A673 (cell line): Measurements from ENCODE around the gene PGD. TPM values are rescaled to one million over a fixed set of nuclear protein-coding genes. Genes with fewer than 3 reads are reported as not detected.

Experiments
- BruUV-seq: library from RNA; stranded (reverse); fragments of 400-500 nt; replicated peaks from 2 replicates; lab custom pipeline; 2021; lab: Mats Ljungman, UMichigan
- CTCF ChIA-PET: fragments of 300-600 bp; sonication (Branson Sonifier 250); formaldehyde crosslinking; loops from one replicate; lab custom pipeline; 2022; ENCODE audit warnings: antibody characterized with exemption; lab: Charles Lee
- POLR2A ChIA-PET: fragments of 300-600 bp; sonication (Branson Sonifier 250); formaldehyde crosslinking; loops from one replicate; lab custom pipeline; 2022; ENCODE audit warnings: antibody characterized with exemption; ENCODE audit not compliant: low non-redundant PET; lab: Charles Lee
- DNase-seq: peaks from one replicate; pipeline ENCODE4 v3.0.0-alpha.2; 2015; ENCODE audit warnings: low spot score
- H3K27ac ChIP-seq: fragments of 200-600 bp; sonication (generic); 2 replicates; pipeline ENCODE4 v1.5.1; 2016; ENCODE audit warnings: mixed run types, low read depth, mild to moderate bottlenecking, mixed read lengths, antibody characterized with exemption, low read length; ENCODE audit not compliant: poor library complexity, severe bottlenecking
- H3K27me3 ChIP-seq: fragments of 200-600 bp; sonication (generic); replicated peaks from 2 replicates; pipeline ENCODE4 v1.6.1; 2017; ENCODE audit warnings: mixed run types, low read depth, mild to moderate bottlenecking, mixed read lengths, antibody characterized with exemption, low read length; ENCODE audit not compliant: insufficient read depth, poor library complexity
- H3K36me3 ChIP-seq: fragments of 200-600 bp; sonication (generic); 2 replicates; pipeline ENCODE4 v1.6.1; 2016; ENCODE audit warnings: mixed run types, mild to moderate bottlenecking, mixed read lengths, antibody characterized with exemption, low read length; ENCODE audit not compliant: insufficient read depth, poor library complexity, severe bottlenecking
- H3K4me1 ChIP-seq: fragments of 200-600 bp; sonication (generic); 2 replicates; pipeline ENCODE4 v1.6.1; 2017; ENCODE audit warnings: mixed run types, mild to moderate bottlenecking, mixed read lengths, antibody characterized with exemption, low read length; ENCODE audit not compliant: insufficient read depth, poor library complexity, severe bottlenecking
- H3K4me3 ChIP-seq: fragments of 200-600 bp; sonication (generic); 2 replicates; pipeline ENCODE4 v1.5.1; 2016; ENCODE audit warnings: low read depth, mixed run types, mild to moderate bottlenecking, mixed read lengths, low read length; ENCODE audit not compliant: poor library complexity, severe bottlenecking
- H3K9me3 ChIP-seq: fragments of 200-600 bp; sonication (generic); 2 replicates; pipeline ENCODE4 v1.6.1; 2016; ENCODE audit warnings: mixed run types, low read depth, mild to moderate bottlenecking, mixed read lengths, antibody characterized with exemption, low read length; ENCODE audit not compliant: poor library complexity, severe bottlenecking
- CTCF ChIP-seq: fragments of 300-800, 200-600 bp; sonication (generic); conservative IDR thresholded peaks from 2 replicates; pipeline ENCODE4 v1.5.1; 2017; ENCODE audit warnings: low read depth, mild to moderate bottlenecking, antibody characterized with exemption, low read length, moderate library complexity, mixed read lengths
- EZH2 ChIP-seq: fragments of 200-600 bp; sonication (generic); IDR thresholded peaks from 2 replicates; pipeline ENCODE4 v1.6.1; 2017; ENCODE audit warnings: borderline replicate concordance, low read depth, mild to moderate bottlenecking, mixed read lengths, antibody characterized with exemption, low read length; ENCODE audit not compliant: poor library complexity, severe bottlenecking
- intact Hi-C: fragments of 100-400 bp; cut with micrococcal nuclease; formaldehyde crosslinking; loops from one replicate; pipeline ENCODE4 v1.10.0; 2022; ENCODE audit not compliant: unreplicated experiment
- total RNA-seq: library from RNA; stranded (reverse); gene quantifications from 2 replicates; pipeline ENCODE4 v1.2.3, GENCODE V29; 2021

Gene PGD
- total RNA-seq, 1 experiment from 2014 or later = 451 TPM

GRCh38 chr1:10419351-10419750 is 20.5 kb downstream of the PGD start:
- TF ChIP-seq EZH2 (no peak), CTCF (no peak)
- Histone ChIP-seq H3K4me3 (no peak overlapping the region), H3K36me3 (peaks cover 73% of the 10 kb centered on the region), H3K4me1 (peaks cover 10% of the 10 kb centered on the region), H3K9me3 (no peaks in the 10 kb centered on the region), H3K27me3 (no peaks in the 10 kb centered on the region), H3K27ac (no peak overlapping the region)
- intact Hi-C loops = no loop called here
- DNase-seq = no peak
- BruUV-seq = no TSS peak
- ChIA-PET POLR2A (no interaction called here), CTCF (no interaction called here)

- Histone ChIP-seq H3K4me1 (no peaks in the 10 kb centered on the region), H3K36me3 (peaks cover 50% of the 10 kb centered on the region), H3K27ac (no peak overlapping the region), H3K9me3 (no peaks in the 10 kb centered on the region), H3K4me3 (no peak overlapping the region), H3K27me3 (no peaks in the 10 kb centered on the region)
- BruUV-seq = no TSS peak
- no peak for DNase-seq
- TF ChIP-seq CTCF (no peak), EZH2 (no peak)
- CTCF ChIA-PET = no interaction called here
- intact Hi-C loops = loop anchor here (10.0 kb wide), 1 partner anchor 797 kb away; no protein-coding TSS in a partner anchor
- POLR2A ChIA-PET = no interaction called here
Observed at GRCh38 chr1:10421637-10422036, 22.8 kb downstream of the PGD start.

DNA sequence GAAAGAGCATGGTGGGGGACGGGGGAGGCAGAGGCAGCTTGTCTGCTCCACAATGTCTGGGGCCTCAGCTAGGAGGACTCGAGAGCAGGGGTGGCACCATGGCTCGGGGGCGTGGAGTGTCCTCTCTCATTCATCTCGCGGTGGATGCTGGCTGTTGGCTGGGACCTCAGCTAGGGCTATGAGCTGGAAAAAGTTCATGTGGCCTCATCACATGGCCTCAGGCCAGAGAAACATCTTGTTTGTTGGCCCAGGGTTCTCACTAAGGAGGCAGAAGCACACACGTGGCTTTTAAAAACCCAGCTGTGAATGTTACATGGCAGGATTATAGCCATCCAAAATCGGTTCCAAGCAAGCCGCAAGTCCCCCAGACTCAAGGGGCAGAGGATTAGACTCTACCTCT is 25.2 kb downstream of the PGD start:
- Histone ChIP-seq H3K4me3 (no peak overlapping the region), H3K4me1 (no peaks in the 10 kb centered on the region), H3K36me3 (peaks cover 26% of the 10 kb centered on the region), H3K27ac (no peak overlapping the region), H3K27me3 (no peaks in the 10 kb centered on the region), H3K9me3 (no peaks in the 10 kb centered on the region)
- TF ChIP-seq CTCF = no peak
- no peak for TF ChIP-seq EZH2
- POLR2A ChIA-PET = no interaction called here
- intact Hi-C loops = loop anchor here (10.0 kb wide), 1 partner anchor 799 kb away; no protein-coding TSS in a partner anchor
- CTCF ChIA-PET = no interaction called here
- BruUV-seq = no TSS peak
- DNase-seq = no peak
